Ishikawa (cell line): Measurements from ENCODE around the gene KNTC1.
A peak's percentile ranks its signal among the peaks of the same experiment; 100 is the strongest.

Experiments
- CREB1 ChIP-seq: IDR thresholded peaks from 2 replicates; pipeline ENCODE4 v1.6.1; 2012; ENCODE audit warnings: low read depth
- EP300 ChIP-seq: IDR thresholded peaks from 2 replicates; pipeline ENCODE4 v1.6.1; 2012; ENCODE audit warnings: borderline replicate concordance
- FOXM1 ChIP-seq: IDR thresholded peaks from 2 replicates; pipeline ENCODE4 v1.6.1; 2012; ENCODE audit warnings: low read depth, borderline replicate concordance
- MAX ChIP-seq: IDR thresholded peaks from 2 replicates; pipeline ENCODE4 v1.6.1; 2012
- NFIC ChIP-seq: IDR thresholded peaks from 2 replicates; pipeline ENCODE4 v1.6.1; 2012
- RAD21 ChIP-seq: IDR thresholded peaks from 2 replicates; pipeline ENCODE4 v1.6.1; 2012; ENCODE audit warnings: low read depth
- REST ChIP-seq: IDR thresholded peaks from 2 replicates; pipeline ENCODE4 v1.6.1; 2012; ENCODE audit warnings: low read depth, mild to moderate bottlenecking
- TAF1 ChIP-seq: IDR thresholded peaks from 2 replicates; pipeline ENCODE4 v1.6.1; 2012; ENCODE audit warnings: low read depth, mild to moderate bottlenecking

- TF ChIP-seq RAD21 = no peak
- TF ChIP-seq NFIC = no peak
- TF ChIP-seq EP300 = peak; percentile 43; the same call in 1 of the 2 replicates
- peak; percentile 86 for TF ChIP-seq MAX
- no peak for TF ChIP-seq FOXM1
- peak; percentile 94 for TF ChIP-seq TAF1
- no peak for TF ChIP-seq REST
- TF ChIP-seq CREB1 = no peak; the same call in 1 of the 2 replicates
Measured at GRCh38 chr12:122526683-122527477, at the start of gene KNTC1, which contains the start of gene RSRC2.
